Stimulated activated CD8-positive, alpha-beta memory T cell treated with anti-CD3 and anti-CD28 coated beads, Interleukin-12 subunit alpha, Interleukin-12 subunit beta, amount 100 ng/mL, for 1 hour (primary cell): ENCODE results near the gene GSTM1.

Source experiments
- DNase-seq: peaks from one replicate; pipeline ENCODE4 v3.0.0-alpha.2; 2020; ENCODE audit warnings: low read depth

Gene GSTM1

GRCh38 chr1:109687641-109688499, at the start of gene GSTM1:
GSTM1 (plus strand) TSS chr1:109687817; CDS start chr1:109687874, 57 bp downstream.
- no peak for DNase-seq

- DNase-seq: no peak
Observed at GRCh38 chr1:109639063-109639840, 48.4 kb upstream of the GSTM1 start.

- no peak for DNase-seq
Observed at GRCh38 chr1:109639841-109640184, 47.8 kb upstream of the GSTM1 start.

GRCh38 chr1:109640285-109640865, 47.2 kb upstream of the GSTM1 start:
- peak; percentile 84 for DNase-seq

- DNase-seq: no peak
Observed at GRCh38 chr1:109641078-109641740, 46.4 kb upstream of the GSTM1 start.

- no peak for DNase-seq
Observed at GRCh38 chr1:109641861-109642260, 45.8 kb upstream of the GSTM1 start.

- DNase-seq: no peak
Observed at GRCh38 chr1:109642626-109643025, 45.0 kb upstream of the GSTM1 start.

GRCh38 chr1:109643385-109644230, 44.0 kb upstream of the GSTM1 start:
- peak; percentile 78 for DNase-seq

- no peak for DNase-seq
Observed at GRCh38 chr1:109644670-109645069, 42.9 kb upstream of the GSTM1 start.

GRCh38 chr1:109649491-109649914, 38.1 kb upstream of the GSTM1 start:
- no peak for DNase-seq

- DNase-seq: no peak
Observed at GRCh38 chr1:109650609-109651008, 37.0 kb upstream of the GSTM1 start.

GRCh38 chr1:109652402-109652801, 35.2 kb upstream of the GSTM1 start:
- DNase-seq: no peak

GRCh38 chr1:109653306-109653705, 34.3 kb upstream of the GSTM1 start:
- no peak for DNase-seq

GRCh38 chr1:109654519-109654918, 33.1 kb upstream of the GSTM1 start:
- no peak for DNase-seq

- peak; percentile 47 for DNase-seq
Observed at GRCh38 chr1:109655615-109656519, 31.8 kb upstream of the GSTM1 start, which contains the start of gene GSTM4. GSTM4 (plus strand) TSS chr1:109656099; CDS start chr1:109656390, 291 bp downstream.

GRCh38 chr1:109657395-109657794, 30.2 kb upstream of the GSTM1 start:
- no peak for DNase-seq

- no peak for DNase-seq
Observed at GRCh38 chr1:109657970-109658369, 29.6 kb upstream of the GSTM1 start.

- DNase-seq: no peak
Observed at GRCh38 chr1:109658533-109659042, 29.0 kb upstream of the GSTM1 start.

GRCh38 chr1:109659145-109659544, 28.5 kb upstream of the GSTM1 start:
- DNase-seq: no peak
